Germinal center (tissue), 1 donor: ENCODE results near the gene HOXC12.
A peak's percentile ranks its signal among the peaks of the same experiment; 100 is the strongest.

Source experiments
- DNase-seq: peaks from one replicate; pipeline ENCODE4 v3.0.0; 2012; ENCODE audit warnings: mixed read lengths, low spot score

Gene HOXC12

GRCh38 chr12:53972152-53972702 is 17.5 kb downstream of the HOXC12 start:
- no peak for DNase-seq

- no peak for DNase-seq
Measured at GRCh38 chr12:53972722-53973235, 18.1 kb downstream of the HOXC12 start, which contains the start of gene HOXC11. HOXC11 (plus strand) TSS chr12:53973126; CDS start chr12:53973242, 116 bp downstream.

GRCh38 chr12:53973236-53974042 is 18.7 kb downstream of the HOXC12 start:
- no peak for DNase-seq

DNA sequence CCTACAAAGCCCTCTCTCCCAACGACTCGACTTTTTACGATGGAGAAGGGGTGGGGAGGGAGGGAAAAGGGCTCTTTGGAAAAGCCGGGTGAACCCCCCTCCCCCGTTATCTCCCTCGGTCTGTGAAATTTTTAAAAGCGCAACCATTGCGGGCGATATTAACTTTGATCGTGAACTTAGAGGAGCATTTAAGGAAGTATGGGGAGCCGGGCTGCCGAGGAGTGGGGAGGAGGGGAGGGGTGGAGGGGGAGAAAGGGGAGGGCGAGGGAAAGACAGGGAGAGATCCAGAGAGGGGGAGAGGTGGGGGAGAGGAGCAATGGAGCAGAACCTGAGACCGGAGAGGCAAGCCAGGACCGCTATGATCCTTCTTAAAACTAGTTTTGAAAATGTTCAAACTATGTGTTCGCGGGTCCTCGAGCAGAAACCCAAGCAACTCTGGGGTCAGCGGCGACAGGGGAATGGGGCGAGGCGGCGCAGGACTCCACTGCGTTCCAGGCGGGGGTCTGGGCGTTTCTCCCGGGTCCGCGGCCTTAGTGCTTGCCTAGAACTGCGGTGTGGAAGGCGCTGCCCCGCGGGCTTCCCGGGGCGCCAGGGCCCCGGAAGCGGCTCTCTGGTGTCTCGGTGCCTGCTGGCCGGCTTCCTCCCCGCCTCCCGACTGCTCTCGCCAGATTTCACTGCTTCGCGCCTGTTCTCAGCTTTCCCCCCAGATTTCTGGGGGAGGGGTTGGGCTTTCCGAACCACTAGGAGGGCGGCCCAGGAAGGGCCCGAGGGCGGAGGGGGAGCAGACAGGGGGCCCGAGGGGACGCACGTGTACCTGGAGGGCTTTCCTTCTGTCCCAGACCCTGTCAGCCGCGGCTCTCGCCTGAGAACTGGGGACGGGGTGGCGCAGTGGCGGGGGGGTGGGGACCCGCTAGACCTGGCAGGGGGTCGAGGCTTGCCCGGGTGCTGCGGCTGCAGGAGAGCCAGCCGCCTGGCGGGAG is 19.7 kb downstream of the HOXC12 start, which contains the start of gene HOTAIR:
TSS of gene HOTAIR (minus strand) at position 871 of the 980 bp plus-strand sequence.
- DNase-seq = peak; percentile 58

GRCh38 chr12:53975064-53975471 is 20.4 kb downstream of the HOXC12 start:
- no peak for DNase-seq

DNA sequence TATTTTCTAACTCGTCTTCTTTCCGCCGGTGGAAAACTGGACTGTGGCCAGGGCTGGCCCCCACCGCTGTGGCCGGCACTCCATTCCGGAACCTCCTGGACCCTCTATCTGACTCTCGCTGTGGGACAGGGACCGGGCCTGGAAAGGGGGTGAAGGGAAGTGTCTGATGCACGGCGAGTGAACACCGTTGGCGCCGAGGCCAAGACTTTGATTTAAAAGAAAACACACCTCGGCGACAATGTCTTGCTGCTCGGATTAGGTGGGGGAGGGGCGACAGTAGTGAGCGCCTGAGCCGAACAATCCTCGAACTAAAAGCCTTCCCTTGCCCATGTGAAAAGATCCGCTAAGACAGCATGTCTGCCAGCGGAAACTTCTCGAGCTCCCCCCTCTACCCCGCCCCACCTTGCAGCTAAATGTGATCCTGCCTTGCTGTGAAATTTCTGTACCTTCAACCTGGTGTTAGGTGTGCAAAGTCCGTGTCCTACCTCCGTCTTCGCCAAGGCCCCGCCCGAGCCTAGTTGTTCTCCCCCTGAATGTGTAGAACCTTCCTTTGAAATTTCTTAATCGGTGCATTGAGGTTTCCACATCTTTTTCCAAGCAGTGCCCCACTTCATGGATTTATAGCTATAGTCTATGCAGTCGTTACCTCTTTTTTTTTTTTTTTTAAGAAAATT is 20.9 kb downstream of the HOXC12 start:
- no peak for DNase-seq

DNA sequence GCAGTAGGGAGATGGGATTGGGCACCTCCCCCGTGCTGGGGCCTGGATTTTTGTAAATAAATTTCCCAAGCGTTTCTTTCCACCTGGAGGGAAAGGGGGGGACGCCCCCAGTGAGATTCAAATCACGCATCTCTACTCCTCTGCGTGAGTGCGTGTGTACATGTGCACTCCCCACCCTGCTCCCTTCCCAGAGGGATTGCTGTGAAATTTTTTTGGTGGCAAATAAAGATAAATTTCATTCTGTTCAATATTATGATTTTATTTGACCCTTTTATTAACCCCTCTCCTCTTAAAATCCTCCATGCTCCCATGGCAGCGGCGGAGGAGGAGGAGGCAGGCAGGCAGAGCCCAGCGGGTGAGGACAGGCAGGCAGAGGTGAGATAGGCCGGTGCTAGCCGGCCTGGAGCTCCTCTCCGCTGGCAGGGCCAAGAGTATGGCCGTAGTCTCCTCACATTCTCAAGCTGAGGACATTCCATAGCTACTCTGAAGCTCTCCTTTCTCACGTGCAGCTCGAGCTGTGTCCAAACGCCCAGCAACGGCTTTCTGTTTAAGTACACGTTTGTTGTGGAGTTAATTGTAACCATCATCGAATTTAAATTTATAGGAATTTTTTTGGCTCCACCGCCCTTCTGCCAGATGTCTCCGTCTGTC is 21.6 kb downstream of the HOXC12 start:
- no peak for DNase-seq

- no peak for DNase-seq
Measured at GRCh38 chr12:53976823-53977595, 22.3 kb downstream of the HOXC12 start.

- no peak for DNase-seq
Measured at GRCh38 chr12:53977596-53978445, 23.1 kb downstream of the HOXC12 start.

DNA sequence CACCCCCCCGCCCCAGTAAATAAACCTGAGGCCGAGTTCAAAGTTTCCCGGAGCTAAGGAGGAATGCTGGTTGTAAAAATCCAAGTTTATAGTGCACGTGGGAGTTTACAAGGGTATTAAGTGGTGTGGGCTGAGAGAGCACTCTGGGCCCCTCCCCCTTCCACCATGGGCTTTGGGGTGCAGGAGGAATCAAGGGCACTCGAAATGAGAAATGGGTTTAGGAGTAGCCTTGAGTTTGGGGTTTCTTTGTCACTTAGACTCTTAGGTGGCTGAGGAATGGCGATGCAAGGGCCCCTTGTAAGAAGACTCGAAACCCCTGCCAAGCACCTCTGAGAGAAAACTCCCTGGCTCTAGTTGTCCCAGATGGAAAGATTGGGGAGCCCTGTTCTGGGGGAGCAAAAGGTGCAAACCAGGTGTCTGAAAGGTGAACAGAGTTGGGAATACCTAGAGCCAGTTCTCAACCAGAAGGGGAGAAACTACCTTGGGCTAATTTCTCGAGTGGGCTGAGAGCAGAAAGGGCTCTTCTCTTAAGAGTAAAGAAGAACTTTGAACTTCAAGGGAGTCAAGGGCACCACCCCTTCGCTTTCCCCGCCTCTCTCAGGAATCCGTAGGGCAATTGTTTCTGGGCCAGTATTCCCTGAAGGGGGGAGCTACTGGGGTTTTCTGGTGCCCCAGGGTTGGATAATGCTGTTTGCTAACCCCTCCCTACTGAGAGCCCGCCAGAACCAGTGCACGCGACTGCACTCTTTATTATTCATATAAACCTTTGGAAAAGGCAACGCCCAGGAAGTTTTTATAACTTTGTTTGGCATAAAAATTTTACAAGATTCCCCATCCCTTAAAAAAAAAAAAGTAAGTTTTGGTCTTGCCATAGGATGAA is 24.0 kb downstream of the HOXC12 start:
- no peak for DNase-seq

- DNase-seq = no peak
Measured at GRCh38 chr12:53980104-53980801, 25.6 kb downstream of the HOXC12 start.

DNA sequence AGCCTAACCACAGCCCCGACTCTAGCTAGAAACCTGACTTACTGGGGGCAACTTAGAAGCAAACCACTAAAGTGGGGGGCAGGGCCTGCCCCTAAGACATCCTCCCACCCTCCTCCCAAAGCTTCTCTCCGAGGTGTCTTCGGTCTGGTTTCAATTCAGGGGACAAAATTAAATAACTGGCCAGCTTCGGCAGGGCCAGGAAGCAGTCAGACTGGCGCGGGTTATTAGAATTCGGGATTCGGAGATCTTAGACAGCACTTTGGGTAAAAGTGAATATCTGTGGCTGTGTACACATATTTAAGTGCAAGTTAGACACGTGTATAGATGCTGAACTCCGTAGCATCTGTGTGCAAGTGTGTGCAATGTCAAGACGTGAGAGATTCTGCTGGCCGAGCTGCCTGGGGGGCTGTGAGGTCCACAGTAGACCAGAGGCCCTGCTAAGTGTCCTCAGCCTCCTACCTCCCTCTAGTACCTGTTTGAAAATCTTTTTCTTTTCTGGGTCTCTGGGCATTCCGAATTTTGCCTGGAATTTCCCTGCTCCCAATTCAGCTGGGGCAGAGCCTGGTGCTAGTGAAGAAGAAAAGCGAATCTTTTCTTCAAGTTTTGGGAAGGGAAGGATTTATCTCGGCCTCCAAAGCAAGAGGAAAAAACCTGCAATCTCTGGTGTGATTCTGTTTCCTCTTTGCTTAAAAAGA is 26.2 kb downstream of the HOXC12 start:
- no peak for DNase-seq

GRCh38 chr12:53981634-53982565 is 27.2 kb downstream of the HOXC12 start:
- DNase-seq = no peak

DNA sequence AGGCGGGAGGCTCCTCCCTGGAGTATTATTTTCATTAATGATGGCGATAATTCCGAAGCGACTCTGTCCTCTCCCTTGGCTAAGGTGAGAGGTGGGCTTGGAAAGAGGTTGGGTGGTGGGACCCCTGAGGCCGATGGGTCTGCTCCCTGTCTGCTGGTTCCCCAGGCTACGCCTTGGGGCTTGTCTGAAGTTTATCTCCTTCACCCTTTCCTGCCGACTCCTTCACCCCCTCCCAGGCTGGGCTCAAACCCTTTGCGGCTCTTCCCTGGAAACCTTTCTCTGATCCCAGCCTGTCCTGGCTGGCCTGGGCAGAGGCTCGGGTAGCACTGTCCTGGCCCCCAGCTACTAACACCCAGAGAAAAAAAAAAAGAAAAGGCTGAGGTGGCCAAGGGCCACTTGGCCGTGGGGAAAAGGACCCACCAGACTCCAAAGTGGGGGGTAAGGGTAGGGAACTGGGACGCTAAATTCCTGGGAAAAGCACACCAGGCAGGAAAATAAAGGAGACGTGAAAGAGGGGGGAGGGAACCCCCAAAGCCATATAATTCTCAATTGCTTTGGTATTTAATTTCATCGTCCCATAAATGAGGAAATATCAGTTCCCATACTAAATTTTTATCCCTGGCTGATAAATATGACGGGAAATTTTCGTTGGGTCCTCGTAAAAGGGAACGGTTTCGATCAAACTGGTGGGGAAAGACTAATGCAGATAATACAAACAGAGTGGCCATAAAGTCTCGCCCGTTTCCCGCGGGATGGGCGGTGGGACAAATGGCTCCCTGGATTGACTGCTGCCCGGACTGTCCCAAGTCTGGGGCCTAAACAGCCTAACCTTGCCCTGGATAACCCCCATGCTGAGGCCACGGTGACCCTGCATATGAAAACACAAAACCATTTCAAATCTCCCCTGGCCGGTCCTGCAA is 28.2 kb downstream of the HOXC12 start:
- DNase-seq = no peak

DNA sequence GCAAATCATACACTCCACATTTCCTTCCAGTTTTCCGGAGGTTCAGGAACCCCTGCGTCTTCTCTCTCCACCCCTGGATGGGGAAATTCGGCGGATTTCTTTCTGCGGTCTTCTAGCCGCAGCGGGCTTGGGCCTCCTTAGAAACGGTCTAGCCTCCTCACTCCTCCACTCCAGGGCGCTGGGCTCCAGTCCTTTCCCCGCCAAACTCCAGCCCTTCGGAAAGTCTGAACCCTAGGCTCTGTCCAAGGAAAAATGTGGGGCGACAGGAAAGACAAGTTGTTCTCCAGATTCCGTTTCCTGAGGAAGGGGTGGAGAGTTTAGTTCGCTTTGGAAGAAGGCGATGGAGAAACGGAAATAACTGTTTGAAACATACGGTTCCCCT is 28.9 kb downstream of the HOXC12 start:
- DNase-seq = no peak
